OCI-LY1 (cell line): ENCODE measurements around the gene STK39.

Experiments used
- CTCF ChIP-seq: fragments of 200-600 bp; sonication (generic), shearing (Covaris generic); IDR thresholded peaks from 2 replicates; pipeline ENCODE4 v1.5.1; 2017; ENCODE audit warnings: mild to moderate bottlenecking, antibody characterized with exemption, low read length, moderate library complexity, mixed read lengths
- EZH2 ChIP-seq: fragments of 200-600 bp; sonication (generic), shearing (Covaris generic); IDR thresholded peaks from 2 replicates; pipeline ENCODE4 v1.8.0; 2017; ENCODE audit warnings: borderline replicate concordance, mixed run types, mild to moderate bottlenecking, antibody characterized with exemption, low read length, moderate library complexity, mixed read lengths

GRCh38 chr2:168289880-168290279 is 42.5 kb upstream of the STK39 start:
- TF ChIP-seq EZH2 = no peak
- no peak for TF ChIP-seq CTCF
